Dorsolateral prefrontal cortex (tissue), 118 donors: ENCODE measurements around the gene RUSF1. TPM values are rescaled to one million over a fixed set of nuclear protein-coding genes. Genes with fewer than 3 reads are reported as not detected.

Experiments used
- total RNA-seq, 120 experiments: library from RNA; stranded (reverse); gene quantifications; one replicate each; pipeline versions ENCODE4 v1.2.3 to v1.2.4, GENCODE V29; 2022

RUSF1 gene
- total RNA-seq, 120 experiments from 2014 or later, result 29.1 to 91.6 (median 63.9) TPM

Other genes starting within 250 kb of the RUSF1 start
- gene ITGAM, start 248.4 kb downstream of the RUSF1 start, total RNA-seq, result 10 to 100 TPM in 24 of 120 experiments, 1 to 10 TPM in 96; 1.0 to 22.4 (median 7.4) TPM
- 10 to 100 TPM in 68 of 120 experiments, 1 to 10 TPM in 52; 2.0 to 27.4 (median 10.6) TPM for gene ITGAX, start 153.2 kb downstream of the RUSF1 start, total RNA-seq
- under 1 TPM in 13 of 120 experiments, not detected in 107; 0.10 to 0.74 (median 0.17) TPM for gene ITGAD, start 115.1 kb downstream of the RUSF1 start, total RNA-seq
- gene COX6A2, start 80.0 kb downstream of the RUSF1 start, total RNA-seq, result 1 to 10 TPM in 10 of 120 experiments, not detected in 110; 1.2 to 2.2 (median 1.5) TPM
- 1 to 10 TPM; 1.2 to 5.3 (median 2.9) TPM for gene ZNF843, start 65.6 kb downstream of the RUSF1 start, total RNA-seq
- 10 to 100 TPM; 10.4 to 21.8 (median 15.2) TPM for gene ARMC5, start 48.9 kb downstream of the RUSF1 start, total RNA-seq
- gene TGFB1I1, start 36.2 kb downstream of the RUSF1 start, total RNA-seq, result 10 to 100 TPM in 12 of 120 experiments, 1 to 10 TPM in 108; 1.7 to 19.5 (median 4.9) TPM
- gene SLC5A2, start 25.3 kb downstream of the RUSF1 start, total RNA-seq, result 1 to 10 TPM in 5 of 120 experiments, under 1 TPM in 48, not detected in 67; 0.17 to 1.8 (median 0.48) TPM
- gene AHSP, start 19.5 kb upstream of the RUSF1 start, total RNA-seq, result 1 to 10 TPM in 6 of 120 experiments, under 1 TPM in 1, not detected in 113; 1.00 to 4.3 (median 1.5) TPM